OCI-LY1 (cell line): Measurements from ENCODE around the gene PPARD.

Experiments
- CTCF ChIP-seq: fragments of 200-600 bp; sonication (generic), shearing (Covaris generic); IDR thresholded peaks from 2 replicates; pipeline ENCODE4 v1.5.1; 2017; ENCODE audit warnings: mild to moderate bottlenecking, antibody characterized with exemption, low read length, moderate library complexity, mixed read lengths
- EZH2 ChIP-seq: fragments of 200-600 bp; sonication (generic), shearing (Covaris generic); IDR thresholded peaks from 2 replicates; pipeline ENCODE4 v1.8.0; 2017; ENCODE audit warnings: borderline replicate concordance, mixed run types, mild to moderate bottlenecking, antibody characterized with exemption, low read length, moderate library complexity, mixed read lengths

DNA sequence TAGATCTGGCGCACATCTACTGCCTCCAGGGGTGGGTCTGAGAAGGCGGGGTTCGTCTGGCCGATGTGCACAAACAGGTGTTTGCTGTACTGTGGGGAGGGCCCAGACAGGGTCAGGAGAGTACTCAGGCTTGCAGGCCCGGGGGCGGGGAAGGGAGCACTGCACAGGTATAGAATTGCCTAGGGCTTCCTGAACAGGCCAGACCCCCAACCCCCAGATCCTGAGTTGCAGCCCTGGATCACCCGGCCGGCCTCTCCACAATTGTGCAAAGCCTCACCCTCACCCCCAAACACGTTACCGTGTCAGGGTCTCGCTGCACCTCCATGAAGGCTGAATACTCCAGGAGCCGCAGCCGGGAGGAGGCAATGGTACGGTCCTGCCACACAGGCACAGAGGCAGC, 133.6 kb downstream of the PPARD start:
- TF ChIP-seq CTCF (no peak), EZH2 (no peak)
